Liver (tissue), 3 donors: ENCODE results near the gene RAI14.

Source experiments
- EGR1 ChIP-seq, 2 donors: IDR thresholded peaks; 2 replicates each; pipeline ENCODE4 v1.6.1; 2016 to 2018; ENCODE audit warnings: antibody characterized with exemption in 2 of 2, low read depth in 2 of 2
- JUND ChIP-seq, 2 donors: IDR thresholded peaks; 2 replicates each; pipeline ENCODE4 v1.6.1; 2016; ENCODE audit warnings: antibody characterized with exemption in 2 of 2
- RAD21 ChIP-seq, 2 donors: IDR thresholded peaks; 2 replicates each; pipeline ENCODE4 v1.6.1; 2016; ENCODE audit warnings: antibody characterized with exemption in 2 of 2, mild to moderate bottlenecking in 2 of 2
- SP1 ChIP-seq: IDR thresholded peaks from 2 replicates; pipeline ENCODE4 v1.6.1; 2018; ENCODE audit warnings: antibody characterized with exemption, mild to moderate bottlenecking
- TAF1 ChIP-seq: conservative IDR thresholded peaks from 2 replicates; pipeline ENCODE4 v1.6.1; 2016; ENCODE audit warnings: antibody characterized with exemption, mild to moderate bottlenecking
- TF ChIP-seq, protein P1 (sequence below): fragments of 150-350 bp; IDR thresholded peaks from 2 replicates; pipeline ENCODE4 v1.5.1; 2017; ENCODE audit warnings: improper control_type of control experiment, low read depth, low read length; ENCODE audit not compliant: missing input control
- TF ChIP-seq, protein P2 (sequence below): IDR thresholded peaks from 2 replicates; pipeline ENCODE4 v1.6.1; 2016; ENCODE audit warnings: antibody characterized with exemption
- TF ChIP-seq, protein P3 (sequence below): IDR thresholded peaks from 2 replicates; pipeline ENCODE4 v1.6.1; 2016; ENCODE audit warnings: antibody characterized with exemption
- donor health status: healthy.
- donor health status: healthy.

DNA sequence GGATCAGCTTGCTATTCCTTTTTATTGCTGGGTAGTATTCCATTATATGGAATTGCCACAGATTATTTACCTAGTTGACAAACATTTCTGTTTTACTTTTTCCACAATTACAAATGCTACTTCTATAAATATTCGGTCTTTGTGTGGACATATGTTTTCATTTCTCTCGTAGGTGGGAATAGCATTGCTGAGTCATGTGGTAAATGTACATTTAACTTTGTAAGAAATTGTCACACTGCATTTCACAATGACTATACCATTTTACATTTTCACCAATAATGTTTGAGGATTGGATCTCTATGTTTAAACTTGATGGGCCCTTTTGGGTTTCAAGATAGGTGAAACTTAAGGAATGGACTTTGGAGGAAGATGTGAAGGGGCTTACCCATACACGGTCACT, 19.7 kb downstream of the RAI14 start:
- TF ChIP-seq SP1 = no peak
- TF ChIP-seq, protein P1, sequence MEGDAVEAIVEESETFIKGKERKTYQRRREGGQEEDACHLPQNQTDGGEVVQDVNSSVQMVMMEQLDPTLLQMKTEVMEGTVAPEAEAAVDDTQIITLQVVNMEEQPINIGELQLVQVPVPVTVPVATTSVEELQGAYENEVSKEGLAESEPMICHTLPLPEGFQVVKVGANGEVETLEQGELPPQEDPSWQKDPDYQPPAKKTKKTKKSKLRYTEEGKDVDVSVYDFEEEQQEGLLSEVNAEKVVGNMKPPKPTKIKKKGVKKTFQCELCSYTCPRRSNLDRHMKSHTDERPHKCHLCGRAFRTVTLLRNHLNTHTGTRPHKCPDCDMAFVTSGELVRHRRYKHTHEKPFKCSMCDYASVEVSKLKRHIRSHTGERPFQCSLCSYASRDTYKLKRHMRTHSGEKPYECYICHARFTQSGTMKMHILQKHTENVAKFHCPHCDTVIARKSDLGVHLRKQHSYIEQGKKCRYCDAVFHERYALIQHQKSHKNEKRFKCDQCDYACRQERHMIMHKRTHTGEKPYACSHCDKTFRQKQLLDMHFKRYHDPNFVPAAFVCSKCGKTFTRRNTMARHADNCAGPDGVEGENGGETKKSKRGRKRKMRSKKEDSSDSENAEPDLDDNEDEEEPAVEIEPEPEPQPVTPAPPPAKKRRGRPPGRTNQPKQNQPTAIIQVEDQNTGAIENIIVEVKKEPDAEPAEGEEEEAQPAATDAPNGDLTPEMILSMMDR = no peak
- TF ChIP-seq RAD21 (IDR thresholded peaks at IDR 0.05) = no peak
- TF ChIP-seq TAF1 = no peak
- TF ChIP-seq, protein P2, sequence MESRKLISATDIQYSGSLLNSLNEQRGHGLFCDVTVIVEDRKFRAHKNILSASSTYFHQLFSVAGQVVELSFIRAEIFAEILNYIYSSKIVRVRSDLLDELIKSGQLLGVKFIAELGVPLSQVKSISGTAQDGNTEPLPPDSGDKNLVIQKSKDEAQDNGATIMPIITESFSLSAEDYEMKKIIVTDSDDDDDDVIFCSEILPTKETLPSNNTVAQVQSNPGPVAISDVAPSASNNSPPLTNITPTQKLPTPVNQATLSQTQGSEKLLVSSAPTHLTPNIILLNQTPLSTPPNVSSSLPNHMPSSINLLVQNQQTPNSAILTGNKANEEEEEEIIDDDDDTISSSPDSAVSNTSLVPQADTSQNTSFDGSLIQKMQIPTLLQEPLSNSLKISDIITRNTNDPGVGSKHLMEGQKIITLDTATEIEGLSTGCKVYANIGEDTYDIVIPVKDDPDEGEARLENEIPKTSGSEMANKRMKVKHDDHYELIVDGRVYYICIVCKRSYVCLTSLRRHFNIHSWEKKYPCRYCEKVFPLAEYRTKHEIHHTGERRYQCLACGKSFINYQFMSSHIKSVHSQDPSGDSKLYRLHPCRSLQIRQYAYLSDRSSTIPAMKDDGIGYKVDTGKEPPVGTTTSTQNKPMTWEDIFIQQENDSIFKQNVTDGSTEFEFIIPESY = no peak
- TF ChIP-seq EGR1 (IDR thresholded peaks at IDR 0.05; ENCODE audit: low read depth in 2 of 2) = no peak
- TF ChIP-seq, protein P3, sequence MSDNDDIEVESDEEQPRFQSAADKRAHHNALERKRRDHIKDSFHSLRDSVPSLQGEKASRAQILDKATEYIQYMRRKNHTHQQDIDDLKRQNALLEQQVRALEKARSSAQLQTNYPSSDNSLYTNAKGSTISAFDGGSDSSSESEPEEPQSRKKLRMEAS = no peak
- TF ChIP-seq JUND (IDR thresholded peaks at IDR 0.05) = no peak
